ENCODE data around the gene USF2. TPM values are rescaled to one million over a fixed set of nuclear protein-coding genes. Genes with fewer than 3 reads are reported as not detected.

The USF2 gene
- total and polyA plus RNA-seq, 10 of the 15 experiments (the other 5 are each of a cell fraction or from before 2014, with no cell fraction given) = 0.56 to 157 (median 65.5) TPM

- Histone ChIP-seq H3K27me3 (replicated peaks in 1 of 2; ENCODE audit: control insufficient read depth in 2 of 2, insufficient read depth in 2 of 2, low read length in 1 of 2) (no peaks in the 10 kb centered on the region), H3K36me3 (ENCODE audit: control insufficient read depth in 2 of 2, insufficient read depth in 2 of 2, low read length in 1 of 2) (peaks cover 9 to 22% of the 10 kb centered on the region in 2 experiments), H3K4me3 (no peak overlapping the region), H3K4me2 (ENCODE audit: control insufficient read depth, insufficient read depth) (no peak overlapping the region), H4K20me1 (ENCODE audit: control insufficient read depth, insufficient read depth) (no peaks in the 10 kb centered on the region), H3K9ac (ENCODE audit: control insufficient read depth, insufficient read depth, low read length) (no peak overlapping the region), H3K9me3 (replicated peaks; ENCODE audit: control insufficient read depth, insufficient read depth, low read length) (no peaks in the 10 kb centered on the region), H2AFZ (ENCODE audit: control insufficient read depth, low read depth, low read length) (no peak overlapping the region), H3K27ac (ENCODE audit: control insufficient read depth, insufficient read depth) (no peak overlapping the region), H3K79me2 (ENCODE audit: control insufficient read depth, insufficient read depth, low read length) (peaks cover 16% of the 10 kb centered on the region), H3K4me1 (ENCODE audit: control insufficient read depth, insufficient read depth, low read length) (peaks cover 17% of the 10 kb centered on the region)
- in situ Hi-C loops (cut with MboI) (loop anchor here (5.0 kb wide), 1 partner anchor 194 kb away; no protein-coding TSS in a partner anchor), intact Hi-C loops (cut with micrococcal nuclease; ENCODE audit: unreplicated experiment) (no loop called here)
- ChIA-PET CTCF (interaction anchor here (0.8 to 2.9 kb wide), 3 partner anchors 131 to 222 kb away, joined by 3 to 9 read pairs (median 4); no protein-coding TSS in a partner anchor), RAD21 (ENCODE audit: unreplicated experiment) (interaction anchor here (1.2 to 1.4 kb wide), 2 partner anchors 61 to 74 kb away, joined by 5 read pairs; partner anchors contain the start of gene FFAR1), SMC1A (ENCODE audit: uncharacterized antibody, unreplicated experiment) (interaction anchor here (1.2 to 2.3 kb wide), 3 partner anchors 75 to 132 kb away, joined by 6 to 7 read pairs (median 7); partner anchors contain the start of gene FFAR1), POLR2A (interaction anchor here (0.7 to 1.4 kb wide), 3 partner anchors 28 to 57 kb away, joined by 3 to 6 read pairs (median 4); partner anchors contain the start of gene CD22)
- WGBS (ENCODE audit: insufficient coverage, insufficient replicate concordance, low lambda C conversion rate, missing lambda C conversion rate) = 97% methylated on average over 8 of the region's 10 CpGs
- no TSS peak for BruUV-seq (replicated peaks)
- FAIRE-seq (no peak), DNase-seq (ENCODE audit: low read depth, low spot score) (no peak), ATAC-seq (no peak)
- TF ChIP-seq NR2F1 (conservative IDR thresholded peaks at IDR 0.05) (no peak), MYC (IDR thresholded peaks at IDR 0.05; ENCODE audit: insufficient read depth, insufficient read length, insufficient replicate concordance, low read length, severe bottlenecking) (no peak), BRCA1 (IDR thresholded peaks at IDR 0.05; ENCODE audit: low read depth, low read length) (no peak), ZNF207 (IDR thresholded peaks at IDR 0.05; ENCODE audit: borderline replicate concordance) (no peak), SREBF1 (IDR thresholded peaks at IDR 0.05; ENCODE audit: low read length) (no peak), USF2 (IDR thresholded peaks at IDR 0.05; ENCODE audit: borderline replicate concordance, low read depth, low read length) (no peak), SREBF2 (IDR thresholded peaks at IDR 0.05; ENCODE audit: low read length) (no peak), BCLAF1 (IDR thresholded peaks at IDR 0.05) (no peak), KAT2A (conservative IDR thresholded peaks at IDR 0.05; ENCODE audit: control insufficient read depth, low read depth, low read length) (no peak)
- TF ChIP-seq, protein P1, sequence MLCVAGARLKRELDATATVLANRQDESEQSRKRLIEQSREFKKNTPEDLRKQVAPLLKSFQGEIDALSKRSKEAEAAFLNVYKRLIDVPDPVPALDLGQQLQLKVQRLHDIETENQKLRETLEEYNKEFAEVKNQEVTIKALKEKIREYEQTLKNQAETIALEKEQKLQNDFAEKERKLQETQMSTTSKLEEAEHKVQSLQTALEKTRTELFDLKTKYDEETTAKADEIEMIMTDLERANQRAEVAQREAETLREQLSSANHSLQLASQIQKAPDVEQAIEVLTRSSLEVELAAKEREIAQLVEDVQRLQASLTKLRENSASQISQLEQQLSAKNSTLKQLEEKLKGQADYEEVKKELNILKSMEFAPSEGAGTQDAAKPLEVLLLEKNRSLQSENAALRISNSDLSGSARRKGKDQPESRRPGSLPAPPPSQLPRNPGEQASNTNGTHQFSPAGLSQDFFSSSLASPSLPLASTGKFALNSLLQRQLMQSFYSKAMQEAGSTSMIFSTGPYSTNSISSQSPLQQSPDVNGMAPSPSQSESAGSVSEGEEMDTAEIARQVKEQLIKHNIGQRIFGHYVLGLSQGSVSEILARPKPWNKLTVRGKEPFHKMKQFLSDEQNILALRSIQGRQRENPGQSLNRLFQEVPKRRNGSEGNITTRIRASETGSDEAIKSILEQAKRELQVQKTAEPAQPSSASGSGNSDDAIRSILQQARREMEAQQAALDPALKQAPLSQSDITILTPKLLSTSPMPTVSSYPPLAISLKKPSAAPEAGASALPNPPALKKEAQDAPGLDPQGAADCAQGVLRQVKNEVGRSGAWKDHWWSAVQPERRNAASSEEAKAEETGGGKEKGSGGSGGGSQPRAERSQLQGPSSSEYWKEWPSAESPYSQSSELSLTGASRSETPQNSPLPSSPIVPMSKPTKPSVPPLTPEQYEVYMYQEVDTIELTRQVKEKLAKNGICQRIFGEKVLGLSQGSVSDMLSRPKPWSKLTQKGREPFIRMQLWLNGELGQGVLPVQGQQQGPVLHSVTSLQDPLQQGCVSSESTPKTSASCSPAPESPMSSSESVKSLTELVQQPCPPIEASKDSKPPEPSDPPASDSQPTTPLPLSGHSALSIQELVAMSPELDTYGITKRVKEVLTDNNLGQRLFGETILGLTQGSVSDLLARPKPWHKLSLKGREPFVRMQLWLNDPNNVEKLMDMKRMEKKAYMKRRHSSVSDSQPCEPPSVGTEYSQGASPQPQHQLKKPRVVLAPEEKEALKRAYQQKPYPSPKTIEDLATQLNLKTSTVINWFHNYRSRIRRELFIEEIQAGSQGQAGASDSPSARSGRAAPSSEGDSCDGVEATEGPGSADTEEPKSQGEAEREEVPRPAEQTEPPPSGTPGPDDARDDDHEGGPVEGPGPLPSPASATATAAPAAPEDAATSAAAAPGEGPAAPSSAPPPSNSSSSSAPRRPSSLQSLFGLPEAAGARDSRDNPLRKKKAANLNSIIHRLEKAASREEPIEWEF (IDR thresholded peaks at IDR 0.05; ENCODE audit: insufficient replicate concordance, low read depth, low read length) = no peak
- TF ChIP-seq, protein P2, sequence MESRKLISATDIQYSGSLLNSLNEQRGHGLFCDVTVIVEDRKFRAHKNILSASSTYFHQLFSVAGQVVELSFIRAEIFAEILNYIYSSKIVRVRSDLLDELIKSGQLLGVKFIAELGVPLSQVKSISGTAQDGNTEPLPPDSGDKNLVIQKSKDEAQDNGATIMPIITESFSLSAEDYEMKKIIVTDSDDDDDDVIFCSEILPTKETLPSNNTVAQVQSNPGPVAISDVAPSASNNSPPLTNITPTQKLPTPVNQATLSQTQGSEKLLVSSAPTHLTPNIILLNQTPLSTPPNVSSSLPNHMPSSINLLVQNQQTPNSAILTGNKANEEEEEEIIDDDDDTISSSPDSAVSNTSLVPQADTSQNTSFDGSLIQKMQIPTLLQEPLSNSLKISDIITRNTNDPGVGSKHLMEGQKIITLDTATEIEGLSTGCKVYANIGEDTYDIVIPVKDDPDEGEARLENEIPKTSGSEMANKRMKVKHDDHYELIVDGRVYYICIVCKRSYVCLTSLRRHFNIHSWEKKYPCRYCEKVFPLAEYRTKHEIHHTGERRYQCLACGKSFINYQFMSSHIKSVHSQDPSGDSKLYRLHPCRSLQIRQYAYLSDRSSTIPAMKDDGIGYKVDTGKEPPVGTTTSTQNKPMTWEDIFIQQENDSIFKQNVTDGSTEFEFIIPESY (IDR thresholded peaks at IDR 0.05) = no peak
Observed at GRCh38 chr19:35272954-35273649, 4.3 kb downstream of the USF2 start.
